HUES48 (cell line): ENCODE results near the gene DRAXIN.

Experiments
- H3K27ac ChIP-seq: one replicate; pipeline ENCODE4 v1.7.0; 2013; ENCODE audit warnings: low read depth, low read length, inconsistent platforms
- H3K27me3 ChIP-seq: 2 replicates; pipeline ENCODE4 v1.6.1; 2013; ENCODE audit warnings: mild to moderate bottlenecking, low read length; ENCODE audit not compliant: control insufficient read depth, insufficient read depth
- H3K36me3 ChIP-seq: 2 replicates; pipeline ENCODE4 v1.6.1; 2013; ENCODE audit warnings: low read length; ENCODE audit not compliant: control insufficient read depth, insufficient read depth
- H3K4me1 ChIP-seq: 2 replicates; pipeline ENCODE4 v1.6.1; 2013; ENCODE audit warnings: mild to moderate bottlenecking, low read length; ENCODE audit not compliant: control insufficient read depth, insufficient read depth
- H3K4me3 ChIP-seq: 2 replicates; pipeline ENCODE4 v1.5.1; 2013; ENCODE audit warnings: mild to moderate bottlenecking, low read depth, low read length
- H3K9ac ChIP-seq: 2 replicates; pipeline ENCODE4 v1.6.1; 2013; ENCODE audit warnings: mild to moderate bottlenecking, low read depth, low read length, moderate library complexity
- H3K9me3 ChIP-seq: 2 replicates; pipeline ENCODE4 v1.6.1; 2013; ENCODE audit warnings: low read length; ENCODE audit not compliant: control insufficient read depth, insufficient read depth

The DRAXIN gene

DNA sequence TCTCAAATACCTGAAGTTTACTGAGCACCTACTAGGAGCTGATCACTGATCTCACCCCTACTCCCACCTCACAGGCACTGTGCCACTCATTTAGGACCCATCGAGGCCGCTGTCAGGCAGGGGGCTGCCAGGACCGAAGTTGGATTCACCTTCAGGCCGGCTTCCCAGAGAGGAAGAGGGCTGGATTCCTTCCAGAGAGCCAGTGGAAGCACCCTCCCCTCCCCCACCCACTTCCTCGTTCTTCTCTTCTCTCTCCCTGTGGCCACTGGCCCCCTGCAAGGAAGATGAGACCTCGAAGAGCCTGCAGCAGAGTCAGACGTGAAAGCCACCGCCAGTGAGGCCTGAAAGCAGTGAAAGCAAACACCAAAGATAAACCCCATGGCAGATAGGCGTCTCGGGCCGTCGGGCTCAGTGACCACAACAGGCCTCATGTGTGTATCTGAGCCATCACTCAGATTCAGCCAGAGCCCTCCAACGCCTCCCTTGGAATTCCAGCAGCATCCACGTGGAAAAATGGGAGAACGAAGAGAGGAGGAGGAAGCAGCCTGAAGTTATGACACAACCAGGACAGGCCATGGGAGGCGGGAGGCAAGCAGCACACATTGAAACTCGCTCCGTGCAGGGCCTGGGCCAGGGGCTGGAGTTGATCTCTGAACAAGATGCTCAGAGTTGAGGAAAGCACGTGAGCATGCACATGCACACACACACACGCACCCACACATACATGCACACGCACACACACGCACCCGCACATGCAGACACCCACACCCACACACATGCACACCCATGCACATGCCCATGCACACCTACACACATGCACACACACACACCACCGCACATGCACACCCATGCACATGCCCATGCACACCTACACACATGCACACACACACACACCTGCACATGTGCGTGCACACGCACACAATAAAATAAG, 38.3 kb downstream of the DRAXIN start:
- no peaks in the 10 kb centered on the region for H3K27me3 ChIP-seq
- H3K9ac ChIP-seq: no peak overlapping the region
- H3K4me3 ChIP-seq: no peak overlapping the region
- no peaks in the 10 kb centered on the region for H3K36me3 ChIP-seq
- no peaks in the 10 kb centered on the region for H3K9me3 ChIP-seq
- peak overlapping the region; percentile 3 for H3K27ac ChIP-seq
- peaks cover 35% of the 10 kb centered on the region for H3K4me1 ChIP-seq

DNA sequence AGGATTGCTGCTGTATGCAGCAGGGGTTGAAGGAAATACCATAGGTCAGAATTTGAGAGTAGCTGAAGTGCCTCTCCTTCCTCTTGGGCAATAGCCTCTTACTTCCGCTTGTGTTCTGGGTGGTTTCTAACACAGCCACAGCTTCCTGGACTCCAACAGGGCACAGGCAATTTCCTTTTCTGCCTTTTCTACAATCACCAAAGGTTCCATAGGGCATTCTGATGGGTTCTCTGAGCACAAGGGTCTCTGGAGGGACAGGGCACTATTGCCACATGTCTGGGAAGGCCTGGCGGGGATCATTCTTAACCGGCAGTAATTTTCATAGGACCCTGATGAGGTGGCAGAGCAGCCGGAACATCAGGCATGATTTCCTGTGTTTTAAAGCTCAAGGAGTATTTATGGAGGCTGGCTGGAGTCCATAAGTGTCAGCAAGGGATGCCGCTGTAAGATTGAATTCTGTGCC, 39.0 kb downstream of the DRAXIN start:
- H3K9me3 ChIP-seq: no peaks in the 10 kb centered on the region
- H3K27me3 ChIP-seq: no peaks in the 10 kb centered on the region
- no peak overlapping the region for H3K27ac ChIP-seq
- no peak overlapping the region for H3K9ac ChIP-seq
- H3K36me3 ChIP-seq: no peaks in the 10 kb centered on the region
- H3K4me3 ChIP-seq: no peak overlapping the region
- peaks cover 28% of the 10 kb centered on the region for H3K4me1 ChIP-seq

DNA sequence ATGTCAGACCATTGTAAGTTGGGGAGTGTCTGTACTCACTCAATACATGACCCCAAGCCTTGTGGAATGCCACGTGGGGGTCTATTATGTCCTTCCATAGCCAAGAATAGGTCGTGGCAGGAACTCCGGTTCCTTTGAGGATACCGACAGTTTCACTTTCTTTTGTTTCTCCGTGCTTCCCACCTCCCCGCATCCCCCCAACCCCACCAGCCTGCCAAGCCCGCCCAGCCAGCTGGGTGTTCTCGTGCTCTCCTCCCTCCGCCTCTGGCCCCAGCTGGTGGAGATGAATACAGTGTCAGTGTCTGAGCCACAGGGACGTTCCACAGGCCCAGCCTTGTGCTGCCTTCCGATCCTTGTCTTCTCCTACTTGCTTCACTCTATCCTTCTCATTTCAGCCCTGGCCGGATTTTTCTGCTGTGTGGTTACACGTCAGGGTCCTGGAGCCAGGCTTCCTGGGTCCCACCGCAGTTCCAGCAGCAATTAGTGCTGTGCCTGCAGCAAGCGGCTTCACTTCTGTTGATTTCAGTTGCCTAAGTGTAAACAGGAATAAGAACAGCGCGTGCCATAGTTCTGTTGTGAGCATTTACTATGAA, 40.3 kb downstream of the DRAXIN start:
- Histone ChIP-seq H3K27ac (peak overlapping the region; percentile 33), H3K4me3 (peak overlapping the region; percentile 7; the same call in 1 of the 2 replicates), H3K9ac (no peak overlapping the region)

DNA sequence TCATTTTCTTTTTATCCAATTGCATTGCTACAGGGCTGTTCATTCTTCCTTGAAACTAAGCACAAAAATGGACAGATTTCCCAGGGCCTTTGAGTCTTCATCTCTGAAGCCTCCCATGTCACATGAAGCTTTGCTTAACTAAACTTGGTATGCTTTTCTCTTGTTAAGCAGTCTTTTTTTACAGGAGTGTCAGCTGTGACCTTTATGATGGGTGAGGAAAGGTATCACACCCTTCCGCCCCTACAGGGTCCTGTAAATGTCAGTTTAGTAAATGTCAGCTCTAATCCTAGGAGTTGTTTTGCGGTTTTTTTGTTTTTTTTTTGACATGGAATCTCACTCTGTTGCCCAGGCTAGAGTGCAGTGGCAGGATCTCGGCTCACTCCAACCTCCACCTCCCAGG, 41.8 kb downstream of the DRAXIN start:
- Histone ChIP-seq H3K36me3 (0 out of 2 replicates have a peak, but pooled peaks cover 1% of the 10 kb centered on the region), H3K4me3 (no peak overlapping the region), H3K9ac (no peak overlapping the region), H3K27ac (no peak overlapping the region), H3K27me3 (no peaks in the 10 kb centered on the region), H3K4me1 (peaks cover 40% of the 10 kb centered on the region), H3K9me3 (no peaks in the 10 kb centered on the region)

More for the DNA sequence above, 40.3 kb downstream of the DRAXIN start:
- H3K27me3 ChIP-seq: no peaks in the 10 kb centered on the region
- H3K9me3 ChIP-seq: no peaks in the 10 kb centered on the region
- H3K36me3 ChIP-seq: no peaks in the 10 kb centered on the region
- peaks cover 27% of the 10 kb centered on the region for H3K4me1 ChIP-seq

DNA sequence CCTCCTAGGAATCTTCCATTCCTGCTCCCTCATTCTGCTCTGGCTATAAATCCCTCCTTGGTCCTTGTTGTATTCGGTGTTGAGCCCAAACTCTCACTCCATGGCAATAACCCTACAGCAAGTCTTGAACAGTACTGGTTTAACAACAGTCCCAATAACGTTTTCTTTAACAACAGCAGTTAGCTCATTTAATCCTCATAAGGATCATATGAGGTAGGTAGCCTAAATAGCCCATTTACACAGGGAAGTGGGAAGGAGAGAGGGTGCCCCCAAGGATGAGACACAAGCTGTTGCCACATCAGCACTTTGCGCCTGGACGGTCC, 44.0 kb downstream of the DRAXIN start:
- Histone ChIP-seq H3K27ac (no peak overlapping the region), H3K4me3 (peak overlapping the region; percentile 93), H3K9ac (no peak overlapping the region), H3K4me1 (peaks cover 31% of the 10 kb centered on the region), H3K9me3 (no peaks in the 10 kb centered on the region), H3K27me3 (no peaks in the 10 kb centered on the region), H3K36me3 (0 out of 2 replicates have a peak, but pooled peaks cover 9% of the 10 kb centered on the region)

DNA sequence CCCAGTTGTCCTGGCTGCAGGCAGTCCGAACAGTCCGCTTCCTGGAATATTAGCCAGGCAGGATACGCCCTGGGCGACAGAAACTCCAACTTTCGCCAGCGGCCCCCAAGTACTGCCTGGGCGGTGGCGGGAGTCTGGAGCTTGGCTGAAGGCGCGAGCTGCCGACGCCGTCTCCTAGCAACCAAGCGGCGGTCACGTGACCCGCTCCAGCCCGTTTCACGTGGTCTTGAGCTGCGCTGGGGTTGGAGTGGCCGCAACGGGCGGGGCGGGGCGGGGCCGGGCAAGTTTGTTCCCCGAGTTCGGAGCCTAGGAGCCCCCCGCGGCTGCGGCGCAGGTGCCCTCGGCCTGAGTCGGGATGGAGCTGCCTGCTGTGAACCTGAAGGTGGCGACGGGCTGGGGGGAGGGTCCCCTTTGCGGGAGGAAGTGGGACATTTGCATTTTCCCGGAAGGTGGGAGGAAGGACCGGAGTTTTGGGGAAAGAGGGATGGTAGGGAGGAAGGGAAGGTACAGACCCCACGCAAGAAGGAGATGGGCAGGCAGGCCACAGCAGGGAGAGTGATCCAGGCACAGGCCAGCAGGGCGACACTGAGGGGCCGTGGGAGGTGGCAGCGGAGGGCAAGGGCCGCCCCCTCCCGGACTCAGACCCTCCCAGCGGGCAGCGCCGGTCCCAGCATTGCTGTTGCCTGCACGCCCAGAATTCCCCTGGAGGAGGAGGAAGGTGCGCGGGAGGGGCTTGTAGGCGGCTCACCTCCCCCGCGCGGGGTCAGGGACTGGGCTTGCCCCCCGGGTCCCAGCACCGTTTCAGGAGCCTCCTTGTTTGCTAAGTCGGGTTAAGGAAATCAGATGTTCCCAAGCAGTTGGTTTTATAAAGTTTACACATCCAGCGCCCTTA, 44.6 kb downstream of the DRAXIN start, which contains the start of gene AGTRAP:
TSS of gene AGTRAP (plus strand) at position 283 of the 892 bp plus-strand sequence. CDS start at position 356, 73 bp downstream.
- no peaks in the 10 kb centered on the region for H3K27me3 ChIP-seq
- peak within 1 kb of the TSS; percentile 97 for H3K27ac ChIP-seq
- H3K4me3 ChIP-seq: peak within 1 kb of the TSS; percentile 93
- H3K9me3 ChIP-seq: no peaks in the 10 kb centered on the region
- peak within 1 kb of the TSS; percentile 79 for H3K9ac ChIP-seq
- peaks cover 31% of the 10 kb centered on the region for H3K4me1 ChIP-seq
- 0 out of 2 replicates have a peak, but pooled peaks cover 9% of the 10 kb centered on the region for H3K36me3 ChIP-seq

DNA sequence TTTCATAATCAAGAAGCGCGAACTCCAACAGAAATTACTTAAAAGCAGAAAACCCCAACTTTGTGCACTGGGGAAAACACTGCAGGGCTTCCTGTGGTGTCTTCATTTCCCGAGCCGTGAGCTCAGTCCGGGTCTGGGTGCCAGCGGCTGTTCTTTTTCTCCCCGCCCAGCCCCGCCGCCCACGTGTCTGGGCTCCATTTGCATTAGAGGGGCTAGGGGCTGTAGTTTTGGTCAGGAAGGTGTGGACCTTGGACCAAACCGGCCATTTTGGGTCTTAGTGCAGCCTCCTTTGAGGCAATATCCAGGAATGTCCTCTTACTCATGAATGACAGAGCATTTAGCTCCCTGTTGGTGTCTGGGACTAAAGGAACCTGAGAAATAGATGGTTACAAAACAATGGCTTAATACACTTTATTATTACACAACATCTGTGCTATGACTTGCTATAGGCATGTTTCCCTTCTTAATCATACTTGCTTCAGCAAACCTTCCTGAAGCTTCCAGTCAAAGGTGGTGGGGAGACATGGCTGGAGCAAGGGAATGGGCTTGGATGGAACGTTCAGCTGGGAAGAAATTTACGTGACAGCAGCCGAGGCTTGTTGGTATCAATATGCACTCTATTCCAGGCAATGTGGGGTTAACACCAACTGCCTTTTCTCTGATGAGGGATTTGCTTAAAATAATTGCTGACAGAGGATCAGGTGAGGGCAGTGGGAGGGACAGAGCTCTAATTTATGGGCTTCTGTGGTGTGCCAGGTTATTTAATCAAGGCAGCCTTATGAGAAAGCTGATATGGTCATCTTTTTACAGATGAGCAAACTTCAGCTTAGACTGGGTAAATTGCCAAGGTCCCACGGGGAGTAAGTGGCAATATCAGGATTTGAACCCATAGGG, 45.5 kb downstream of the DRAXIN start:
- peak overlapping the region; percentile 93 for H3K4me3 ChIP-seq
- 0 out of 2 replicates have a peak, but pooled peaks cover 9% of the 10 kb centered on the region for H3K36me3 ChIP-seq
- H3K27me3 ChIP-seq: no peaks in the 10 kb centered on the region
- H3K9me3 ChIP-seq: no peaks in the 10 kb centered on the region
- H3K9ac ChIP-seq: peak overlapping the region; percentile 79
- peak overlapping the region; percentile 97 for H3K27ac ChIP-seq
- H3K4me1 ChIP-seq: peaks cover 24% of the 10 kb centered on the region

DNA sequence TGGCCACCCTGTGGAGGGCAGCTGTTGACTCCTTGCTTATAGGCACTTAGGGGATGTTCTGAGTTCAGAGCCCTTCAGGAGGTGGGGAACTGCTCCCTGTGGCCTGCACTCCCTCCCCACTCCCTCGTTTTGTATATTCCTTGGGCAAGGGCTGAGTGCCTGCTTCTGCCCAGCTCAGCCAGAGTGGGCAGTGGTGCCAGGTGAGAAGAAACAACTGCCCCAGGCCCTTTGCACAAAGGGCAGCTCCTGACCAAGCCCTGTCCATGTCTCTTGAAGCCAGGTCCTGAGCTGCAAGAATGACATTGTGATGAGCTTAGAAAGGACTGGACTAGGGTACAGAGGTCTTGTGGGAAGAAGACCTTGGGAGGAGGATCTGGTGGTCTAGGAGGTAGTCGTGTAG, 46.6 kb downstream of the DRAXIN start:
- H3K4me3 ChIP-seq: no peak overlapping the region
- H3K9me3 ChIP-seq: no peaks in the 10 kb centered on the region
- H3K27ac ChIP-seq: peak overlapping the region; percentile 97
- H3K27me3 ChIP-seq: no peaks in the 10 kb centered on the region
- no peak overlapping the region for H3K9ac ChIP-seq
- H3K4me1 ChIP-seq: peaks cover 22% of the 10 kb centered on the region
- H3K36me3 ChIP-seq: 0 out of 2 replicates have a peak, but pooled peaks cover 9% of the 10 kb centered on the region

DNA sequence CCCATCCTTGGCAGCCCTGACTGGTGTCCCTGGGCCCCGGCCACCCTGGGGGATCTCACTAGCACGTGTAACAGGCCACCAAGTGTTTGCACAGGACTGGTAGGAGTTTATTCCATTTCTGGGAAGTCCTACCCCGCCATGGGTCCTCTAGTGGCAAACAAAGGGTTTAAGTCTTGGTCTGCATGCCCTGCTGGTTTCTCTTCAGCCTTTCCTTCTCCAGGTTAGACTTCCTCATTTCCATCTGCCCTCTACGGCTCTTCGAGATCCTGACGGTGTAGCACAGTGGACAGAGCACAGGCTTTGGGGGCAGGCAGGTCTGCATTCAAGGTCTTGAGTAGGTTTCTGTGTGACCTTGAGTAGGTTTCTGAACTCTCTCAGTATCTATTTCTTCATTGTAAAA, 47.3 kb downstream of the DRAXIN start:
- no peak overlapping the region for H3K4me3 ChIP-seq
- H3K36me3 ChIP-seq: 0 out of 2 replicates have a peak, but pooled peaks cover 9% of the 10 kb centered on the region
- H3K9me3 ChIP-seq: no peaks in the 10 kb centered on the region
- no peak overlapping the region for H3K9ac ChIP-seq
- H3K27ac ChIP-seq: no peak overlapping the region
- H3K4me1 ChIP-seq: peaks cover 22% of the 10 kb centered on the region
- no peaks in the 10 kb centered on the region for H3K27me3 ChIP-seq
